Left ventricle myocardium inferior (tissue), 1 donor: Measurements from ENCODE around the gene FRK. TPM values are rescaled to one million over a fixed set of nuclear protein-coding genes. Genes with fewer than 3 reads are reported as not detected.
"Not testable (repeated sequence)": the region's sequence is repeated elsewhere in the genome, so short reads cannot be mapped to it uniquely, and the experiment has no call there.

Source experiments
- DNase-seq: peaks from one replicate; pipeline ENCODE4 v3.0.0-alpha.2; 2020
- H3K27ac ChIP-seq: fragments of 200-600 bp; replicated peaks from 2 replicates; pipeline ENCODE4 v1.8.0; 2021
- H3K27me3 ChIP-seq: fragments of 200-600 bp; 2 replicates; pipeline ENCODE4 v1.8.0; 2021; ENCODE audit warnings: low read depth
- H3K36me3 ChIP-seq: fragments of 200-600 bp; 2 replicates; pipeline ENCODE4 v1.8.0; 2021
- H3K4me1 ChIP-seq: fragments of 200-600 bp; 2 replicates; pipeline ENCODE4 v1.8.0; 2021
- H3K4me3 ChIP-seq: fragments of 200-600 bp; 2 replicates; pipeline ENCODE4 v1.8.0; 2021; ENCODE audit warnings: mild to moderate bottlenecking, moderate library complexity
- H3K9me3 ChIP-seq: fragments of 200-600 bp; replicated peaks from 2 replicates; pipeline ENCODE4 v1.8.0; 2021
- CTCF ChIP-seq: fragments of 200-600 bp; IDR thresholded peaks from 2 replicates; pipeline ENCODE4 v1.8.0; 2021; ENCODE audit warnings: antibody characterized with exemption, mild to moderate bottlenecking, borderline replicate concordance
- intact Hi-C: fragments of 100-400 bp; cut with micrococcal nuclease; formaldehyde crosslinking; loops from one replicate; pipeline ENCODE4 v1.11.0; 2022
- total RNA-seq: library from RNA; stranded (reverse); fragmentation: NEBNext Ultra II Directional; extraction: Animal tissue kit (Norgen Biotek cat#: 25700); gene quantifications from one replicate; pipeline ENCODE4 v1.2.1, GENCODE V29; 2021
- donor health status: DM: no; HTN: yes; CAD: no; lungs with severe emphysema.

The FRK gene
- total RNA-seq, 1 donor from 2014 or later = 11.2 TPM

DNA sequence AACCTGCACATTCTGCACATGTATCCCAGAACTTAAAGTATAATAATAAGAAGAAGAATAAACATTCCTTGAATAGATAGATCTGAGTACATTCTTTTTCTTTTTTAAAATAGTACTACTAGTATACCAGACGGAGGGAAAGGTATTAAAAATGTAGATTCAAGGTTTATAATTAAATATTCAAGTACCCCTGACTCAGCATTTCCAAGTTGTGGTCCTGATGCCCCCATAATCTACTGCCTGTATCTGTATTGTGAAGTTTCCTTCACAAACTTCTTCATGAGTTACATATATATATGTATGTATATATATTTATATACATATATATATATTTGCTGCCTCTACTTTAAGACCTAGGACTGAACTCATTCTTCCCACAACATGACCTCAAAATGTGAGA is 14.0 kb downstream of the FRK start:
- no peak for TF ChIP-seq CTCF
- Histone ChIP-seq H3K27me3 (no peaks in the 10 kb centered on the region), H3K4me3 (no peak overlapping the region), H3K27ac (no peak overlapping the region), H3K4me1 (peaks cover 5% of the 10 kb centered on the region), H3K9me3 (peaks cover 24% of the 10 kb centered on the region), H3K36me3 (no peaks in the 10 kb centered on the region)
- intact Hi-C loops = no loop called here
- no peak for DNase-seq

DNA sequence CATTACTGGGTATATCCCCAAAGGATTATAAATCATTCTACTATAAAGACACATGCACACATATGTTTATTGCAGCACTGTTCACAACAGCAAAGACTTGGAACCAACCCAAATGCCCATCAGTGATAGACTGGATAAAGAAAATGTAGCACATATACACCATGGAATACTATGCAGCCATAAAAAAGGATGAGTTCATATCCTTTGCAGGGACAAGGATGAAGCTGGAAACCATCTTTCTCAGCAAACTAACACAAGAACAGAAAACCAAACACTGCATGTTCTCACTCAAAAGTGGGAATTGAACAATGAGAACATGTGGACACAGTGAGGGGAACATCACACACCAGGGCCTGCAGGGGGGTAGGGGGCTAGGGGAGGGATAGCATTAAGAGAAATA is 14.4 kb downstream of the FRK start:
- intact Hi-C loops, H3K36me3 ChIP-seq, H3K27ac ChIP-seq, H3K4me1 ChIP-seq, DNase-seq, H3K4me3 ChIP-seq, H3K27me3 ChIP-seq: not testable (repeated sequence)
- H3K9me3 ChIP-seq = peaks cover 25% of the 10 kb centered on the region

DNA sequence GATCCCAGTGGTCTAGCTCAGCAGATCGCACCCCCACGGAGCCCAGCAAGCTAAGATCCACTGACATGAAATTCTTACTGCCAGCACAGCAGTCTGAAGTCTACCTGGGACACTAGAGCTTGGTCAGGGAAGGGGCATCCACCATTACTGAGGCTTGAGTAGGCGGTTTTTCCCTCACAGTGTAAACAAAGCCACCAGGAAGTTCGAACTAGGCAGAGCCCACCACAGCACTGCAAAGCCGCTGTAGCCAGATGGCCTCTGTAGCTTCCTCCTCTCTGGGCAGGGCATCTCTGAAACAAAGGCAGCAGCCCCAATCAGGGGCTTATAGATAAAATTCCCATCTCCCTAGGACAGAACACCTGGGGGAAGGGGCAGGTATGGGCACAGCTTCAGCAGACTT is 18.8 kb downstream of the FRK start:
- no peaks in the 10 kb centered on the region for H3K4me1 ChIP-seq
- intact Hi-C loops = no loop called here
- H3K36me3 ChIP-seq = no peaks in the 10 kb centered on the region
- no peak overlapping the region for H3K27ac ChIP-seq
- TF ChIP-seq CTCF = no peak
- H3K9me3 ChIP-seq = peaks cover 25% of the 10 kb centered on the region
- no peak overlapping the region for H3K4me3 ChIP-seq
- no peak for DNase-seq
- no peaks in the 10 kb centered on the region for H3K27me3 ChIP-seq

GRCh38 chr6:116040993-116041392 is 19.7 kb downstream of the FRK start:
- no peaks in the 10 kb centered on the region for H3K36me3 ChIP-seq
- H3K27ac ChIP-seq = no peak overlapping the region
- intact Hi-C loops = no loop called here
- peaks cover 18% of the 10 kb centered on the region for H3K9me3 ChIP-seq
- no peaks in the 10 kb centered on the region for H3K27me3 ChIP-seq
- H3K4me1 ChIP-seq = peaks cover 7% of the 10 kb centered on the region
- no peak for DNase-seq
- TF ChIP-seq CTCF = no peak
- no peak overlapping the region for H3K4me3 ChIP-seq

DNA sequence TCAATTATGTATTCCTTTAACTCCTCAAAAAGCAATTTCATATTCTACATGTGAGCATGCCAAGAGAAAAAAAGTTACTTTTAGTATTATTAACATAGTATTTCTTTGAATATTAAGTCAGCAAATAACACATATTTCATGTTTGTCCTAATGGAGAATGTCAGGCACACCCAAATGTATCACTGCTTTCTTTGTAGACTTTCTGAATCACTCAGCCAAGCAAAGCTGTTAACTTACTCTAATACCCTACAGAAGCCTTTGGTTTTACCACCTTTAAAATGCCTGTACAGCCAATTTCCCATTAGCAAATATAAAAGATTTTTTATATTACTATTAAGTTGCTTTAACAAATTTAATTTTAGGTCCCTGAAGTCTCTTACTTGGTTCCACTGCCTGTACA is 23.8 kb downstream of the FRK start:
- Histone ChIP-seq H3K27me3 (no peaks in the 10 kb centered on the region), H3K4me3 (no peak overlapping the region), H3K36me3 (no peaks in the 10 kb centered on the region), H3K4me1 (peaks cover 41% of the 10 kb centered on the region), H3K9me3 (peaks cover 3% of the 10 kb centered on the region), H3K27ac (no peak overlapping the region)
- intact Hi-C loops = no loop called here
- DNase-seq = no peak
- no peak for TF ChIP-seq CTCF

- intact Hi-C loops = no loop called here
- Histone ChIP-seq H3K27ac (peak overlapping the region; percentile 18), H3K9me3 (no peaks in the 10 kb centered on the region), H3K27me3 (no peaks in the 10 kb centered on the region), H3K36me3 (no peaks in the 10 kb centered on the region), H3K4me3 (no peak overlapping the region), H3K4me1 (peaks cover 41% of the 10 kb centered on the region)
- no peak for TF ChIP-seq CTCF
- no peak for DNase-seq
Observed at GRCh38 chr6:116036075-116036773, 24.5 kb downstream of the FRK start.
